ENCODE results near the gene ARHGAP42.
A peak's percentile ranks its signal among the peaks of the same experiment; 100 is the strongest.
"Not testable (repeated sequence)": the region's sequence is repeated elsewhere in the genome, so short reads cannot be mapped to it uniquely, and the experiment has no call there.

The ARHGAP42 gene

GRCh38 chr11:100895449-100895848 is 208.4 kb downstream of the ARHGAP42 start:
- H3K4me3 ChIP-seq (ENCODE audit: low read depth, low read length), result no peak overlapping the region
- no peak for DNase-seq (ENCODE audit: low read depth, low spot score)
- POLR2A ChIA-PET, result no interaction called here
- CTCF ChIA-PET, result interaction anchor here (1.0 kb wide), 1 partner anchor 17 kb away, joined by 4 read pairs; no protein-coding TSS in a partner anchor
- TF ChIP-seq CTCF (IDR thresholded peaks at IDR 0.05; ENCODE audit: insufficient read depth, low read length, missing control alignments), result no peak

GRCh38 chr11:100895976-100896375 is 208.9 kb downstream of the ARHGAP42 start:
- POLR2A ChIA-PET; H3K4me3 ChIP-seq (ENCODE audit: low read depth, low read length); DNase-seq (ENCODE audit: low read depth, low spot score): not testable (repeated sequence)
- CTCF ChIA-PET, result interaction anchor here (1.0 kb wide), 1 partner anchor 17 kb away, joined by 4 read pairs; no protein-coding TSS in a partner anchor

- CTCF ChIA-PET, result interaction anchor here (0.7 to 1.1 kb wide), 2 partner anchors 9 to 220 kb away, joined by 3 to 4 read pairs; no protein-coding TSS in a partner anchor
- DNase-seq (ENCODE audit: low read depth, low spot score); POLR2A ChIA-PET: not testable (repeated sequence)
Measured at GRCh38 chr11:100901471-100901870, 214.4 kb downstream of the ARHGAP42 start.

GRCh38 chr11:100902454-100903141 is 215.5 kb downstream of the ARHGAP42 start:
- H3K4me3 ChIP-seq (ENCODE audit: low read depth, low read length), result no peak overlapping the region
- POLR2A ChIA-PET, result no interaction called here
- CTCF ChIA-PET, result interaction anchor here (1.4 kb wide), 1 partner anchor 11 kb away, joined by 4 read pairs; no protein-coding TSS in a partner anchor
- no peak for TF ChIP-seq CTCF (IDR thresholded peaks at IDR 0.05; ENCODE audit: insufficient read depth, low read length, missing control alignments)
- DNase-seq (ENCODE audit: low read depth, low spot score), result no peak

More at GRCh38 chr11:100901471-100901870, 214.4 kb downstream of the ARHGAP42 start:
- H3K4me3 ChIP-seq (ENCODE audit: low read depth, low read length), result not testable (repeated sequence)

- TF ChIP-seq CTCF (IDR thresholded peaks at IDR 0.05; ENCODE audit: insufficient read depth, low read length, missing control alignments), result no peak
- CTCF ChIA-PET, result interaction anchor here (1.4 kb wide), 1 partner anchor 11 kb away, joined by 4 read pairs; no protein-coding TSS in a partner anchor
- no peak overlapping the region for H3K4me3 ChIP-seq (ENCODE audit: low read depth, low read length)
- DNase-seq (ENCODE audit: low read depth, low spot score), result no peak
- POLR2A ChIA-PET, result no interaction called here
Measured at GRCh38 chr11:100903284-100903683, 216.2 kb downstream of the ARHGAP42 start.

GRCh38 chr11:100905684-100906083 is 218.6 kb downstream of the ARHGAP42 start:
- TF ChIP-seq CTCF (IDR thresholded peaks at IDR 0.05; ENCODE audit: insufficient read depth, low read length, missing control alignments), result no peak
- ChIA-PET POLR2A (no interaction called here), CTCF (interaction anchor here (0.6 kb wide), 2 partner anchors 224 to 329 kb away, joined by 3 read pairs; no protein-coding TSS in a partner anchor)
- no peak overlapping the region for H3K4me3 ChIP-seq (ENCODE audit: low read depth, low read length)
- DNase-seq (ENCODE audit: low read depth, low spot score), result no peak

- ChIA-PET CTCF (interaction anchor here (0.9 to 2.4 kb wide), 6 partner anchors 9 to 332 kb away, joined by 3 to 8 read pairs (median 4); no protein-coding TSS in a partner anchor), POLR2A (no interaction called here)
- DNase-seq (ENCODE audit: low read depth, low spot score), result peak; percentile 31
- no peak overlapping the region for H3K4me3 ChIP-seq (ENCODE audit: low read depth, low read length)
- no peak for TF ChIP-seq CTCF (IDR thresholded peaks at IDR 0.05; ENCODE audit: insufficient read depth, low read length, missing control alignments)
Measured at GRCh38 chr11:100908746-100909145, 221.7 kb downstream of the ARHGAP42 start.

All from AG04449 (cell line).